SKM-1 treated with dmso at 0.1 percent for 144 hours (cell line): Measurements from ENCODE around the gene FAM13C.
"Not testable (repeated sequence)": the region's sequence is repeated elsewhere in the genome, so short reads cannot be mapped to it uniquely, and the experiment has no call there.

Source experiments
- DNase-seq: peaks from one replicate; lab custom pipeline; 2025; ENCODE audit not compliant: unreplicated experiment; lab: John Stamatoyannopoulos, UW

FAM13C gene

DNA sequence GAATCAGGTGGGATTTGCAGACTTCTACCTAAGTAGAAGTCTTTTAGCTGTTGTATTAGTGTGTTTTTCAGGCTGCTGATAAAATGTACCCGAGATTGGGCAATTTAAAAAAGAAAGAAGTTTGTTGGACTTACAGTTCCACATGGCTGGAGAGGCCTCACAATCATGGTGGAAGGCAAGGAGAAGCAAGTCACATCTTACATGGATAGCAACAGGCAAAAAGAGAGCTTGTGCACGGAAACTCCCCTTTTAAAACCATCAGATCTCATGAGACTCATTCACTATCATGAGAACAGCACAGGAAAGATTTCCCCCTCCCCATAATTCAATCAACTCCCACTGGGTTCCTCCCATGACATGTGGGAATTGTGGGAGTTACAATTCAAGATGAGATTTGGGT is 123.2 kb downstream of the FAM13C start:
- DNase-seq: not testable (repeated sequence)

DNA sequence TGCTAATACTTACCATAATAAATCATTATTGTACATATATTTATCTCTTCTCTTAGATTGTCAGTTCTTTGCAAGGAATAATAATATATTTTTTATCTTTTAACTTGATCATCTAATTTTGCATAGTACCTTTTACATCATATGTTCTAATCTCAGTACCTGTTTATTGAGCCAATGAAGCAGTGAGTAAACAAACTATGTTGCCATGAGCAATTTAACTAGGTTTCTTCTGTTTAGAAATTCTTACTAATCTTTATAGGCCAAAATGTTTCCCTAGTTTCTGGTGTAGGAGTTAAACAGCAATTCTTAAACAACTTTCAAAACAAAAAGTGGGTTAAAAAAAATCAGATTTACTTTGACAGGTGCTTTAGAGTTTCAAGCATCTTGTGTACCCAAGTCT is 124.6 kb downstream of the FAM13C start:
- DNase-seq: no peak

- no peak for DNase-seq
These were observed 126.2 kb downstream of the FAM13C start for GRCh38 chr10:59236064-59236697.

DNA sequence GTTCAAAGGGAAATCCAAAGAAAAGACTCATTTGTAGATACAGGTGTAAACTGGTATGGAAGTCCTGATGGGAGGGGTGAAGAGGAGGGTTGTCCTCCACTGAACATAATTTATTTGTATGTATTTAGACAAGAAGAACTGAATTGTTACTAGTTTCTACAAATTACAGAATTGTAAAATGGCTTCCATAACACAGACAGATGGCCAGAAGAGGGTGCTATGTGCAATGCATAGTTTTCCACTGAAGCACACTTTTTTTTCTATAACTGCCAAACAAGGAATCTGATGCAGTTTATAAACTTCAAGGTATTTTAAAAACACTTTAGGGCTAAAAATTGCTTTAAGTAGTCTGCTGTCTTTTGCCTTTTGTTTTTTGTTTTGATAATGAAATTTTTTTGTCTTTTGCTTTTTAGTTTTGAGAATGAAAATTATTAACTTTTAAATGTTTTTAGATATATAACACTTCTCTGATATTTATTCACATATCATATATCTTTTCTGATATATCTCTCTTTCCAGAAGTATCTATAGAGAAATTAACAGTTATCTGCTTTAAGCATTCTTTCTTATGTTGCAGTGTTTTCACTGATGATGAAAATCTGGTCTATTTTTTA is 127.4 kb downstream of the FAM13C start:
- peak; percentile 28 for DNase-seq

DNA sequence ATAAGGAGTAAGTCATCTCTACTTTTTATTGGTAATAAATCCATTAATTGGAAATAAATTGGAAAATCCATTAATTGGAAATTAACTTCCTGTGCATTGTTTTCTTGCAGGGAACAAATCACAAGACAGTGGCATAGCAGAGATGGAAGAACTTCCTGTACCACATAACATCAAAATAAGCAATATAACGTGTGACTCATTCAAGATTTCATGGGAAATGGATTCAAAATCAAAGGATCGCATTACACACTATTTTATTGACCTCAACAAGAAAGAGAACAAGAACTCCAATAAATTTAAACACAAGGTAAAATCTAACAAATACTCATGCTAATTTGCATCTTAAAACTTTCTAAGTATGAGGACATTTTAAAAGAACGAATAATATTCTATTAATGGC is 128.2 kb downstream of the FAM13C start:
- DNase-seq: no peak

- no peak for DNase-seq
These were observed 132.9 kb downstream of the FAM13C start for GRCh38 chr10:59229441-59229840.

DNA sequence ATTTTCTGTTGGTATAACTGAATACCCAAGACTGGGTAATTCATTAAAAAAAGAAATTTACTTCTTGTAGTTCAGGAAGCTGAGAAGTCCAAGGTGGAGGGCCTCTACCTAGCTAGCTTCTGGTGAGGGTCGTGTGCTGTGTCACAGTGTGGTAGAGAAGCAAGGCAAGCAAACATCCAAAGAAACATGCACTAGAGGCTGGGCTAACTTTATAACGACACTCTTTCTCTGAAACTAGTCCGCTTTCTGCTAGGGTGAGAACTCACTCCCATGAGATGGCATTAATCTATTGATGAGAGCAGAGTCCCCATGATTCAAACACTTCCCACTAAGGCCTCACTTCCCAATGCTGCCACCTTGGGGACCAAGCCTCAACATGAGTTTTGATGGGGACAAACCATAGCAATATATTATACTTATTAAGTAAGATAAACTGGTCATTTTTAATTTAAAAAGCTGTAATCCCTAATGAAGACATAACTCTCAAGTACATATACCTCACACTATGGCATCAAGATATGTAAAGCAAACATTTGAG is 135.1 kb downstream of the FAM13C start:
- DNase-seq: no peak

DNA sequence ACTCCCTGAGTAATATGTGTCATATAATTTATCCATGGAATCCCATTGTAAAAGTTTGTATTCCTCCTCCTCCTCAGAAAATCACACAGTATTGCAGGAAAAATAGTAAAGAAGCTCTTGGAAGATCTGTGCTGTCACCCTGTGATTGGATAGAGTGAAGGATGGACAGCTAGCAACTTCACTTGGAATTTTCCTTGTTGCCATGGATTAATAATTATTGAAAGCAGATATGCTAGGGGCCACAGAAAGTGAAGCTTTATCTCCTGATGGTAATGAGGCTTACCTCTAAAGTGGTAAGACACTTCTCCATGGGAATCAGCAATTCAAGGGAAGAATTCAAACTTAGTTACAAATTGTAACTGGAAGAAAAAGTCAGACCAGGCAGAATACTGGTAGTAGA is 137.1 kb downstream of the FAM13C start:
- no peak for DNase-seq

DNA sequence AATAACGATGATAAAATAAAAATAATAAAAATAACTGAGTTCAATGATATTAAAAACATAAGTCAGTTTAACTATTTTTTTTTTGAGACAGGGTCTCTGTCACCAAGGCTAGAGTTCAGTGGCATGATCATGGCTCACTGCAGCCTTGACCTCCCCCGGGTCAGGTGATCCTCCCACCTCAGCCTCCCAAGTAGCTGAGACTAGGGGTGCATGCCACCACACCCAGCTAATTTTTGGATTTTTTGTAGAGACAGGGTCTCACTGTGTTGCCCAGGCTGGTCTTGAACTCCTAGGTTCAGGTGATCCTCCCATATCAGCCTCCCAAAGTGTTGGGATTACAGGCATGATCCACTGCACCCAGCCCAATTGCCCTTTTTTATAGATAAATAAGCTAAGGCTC is 138.8 kb downstream of the FAM13C start:
- not testable (repeated sequence) for DNase-seq

GRCh38 chr10:59222788-59223187 is 139.6 kb downstream of the FAM13C start:
- no peak for DNase-seq

GRCh38 chr10:59216178-59216869 is 146.0 kb downstream of the FAM13C start:
- DNase-seq: no peak

GRCh38 chr10:59214160-59214559 is 148.2 kb downstream of the FAM13C start:
- no peak for DNase-seq

DNA sequence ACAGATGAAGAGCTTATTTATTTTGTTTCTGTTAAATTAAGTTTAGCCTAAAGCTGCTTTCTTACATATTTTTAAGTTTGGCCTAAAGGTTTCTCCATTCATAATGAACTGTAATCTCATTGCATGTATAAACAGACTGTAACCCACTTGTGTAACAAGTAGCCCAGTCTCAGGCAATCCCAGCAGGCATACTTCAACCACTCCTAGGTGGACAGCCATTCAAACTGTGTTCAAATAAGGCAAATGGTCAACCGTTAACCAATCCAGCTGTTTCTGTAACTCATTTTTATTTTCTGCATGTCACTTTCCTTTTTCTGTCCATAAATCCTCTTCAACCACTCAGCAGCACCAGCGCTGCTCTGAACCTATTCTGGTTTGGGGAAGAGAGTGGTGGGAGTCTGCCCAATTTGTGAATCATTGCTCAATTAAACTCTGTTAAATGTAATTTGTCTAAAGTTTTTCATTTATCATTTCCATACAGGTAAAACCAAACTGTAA is 150.0 kb downstream of the FAM13C start:
- no peak for DNase-seq

- DNase-seq: no peak
These were observed 156.1 kb downstream of the FAM13C start for GRCh38 chr10:59206204-59206720.
